ENCODE measurements around the gene ENOX1.

The ENOX1 gene

DNA sequence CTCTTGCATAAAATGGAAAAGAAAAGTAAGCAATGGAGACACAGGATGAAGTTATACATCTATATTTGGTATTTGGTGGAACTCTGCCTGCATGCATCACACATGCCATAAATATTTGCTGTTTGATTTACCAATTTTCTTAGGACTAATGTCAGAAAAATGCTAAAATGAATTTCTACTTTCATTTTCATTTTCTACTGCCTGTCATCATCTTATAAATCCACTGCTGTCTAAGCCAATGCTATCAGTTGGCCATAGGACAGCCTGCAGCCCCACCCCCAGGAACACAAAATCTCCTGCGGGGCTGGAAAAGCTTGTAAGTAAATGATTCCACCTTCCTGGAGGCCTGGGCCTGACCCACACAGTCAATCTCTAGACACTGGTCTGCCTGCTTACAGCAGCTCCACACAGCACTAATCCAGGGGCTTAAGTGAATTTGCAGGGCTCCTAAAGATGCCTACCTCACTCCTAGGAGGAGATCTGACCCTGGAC, 122.0 kb downstream of the ENOX1 start:
- DNase-seq: no peak
- peak overlapping the region; percentile 23 to 32 for H3K27ac Mint-ChIP-seq
- H3K4me1 Mint-ChIP-seq (ENCODE audit: low read depth in 2 of 2): peaks cover 3 to 7% of the 10 kb centered on the region in 2 donors
- H3K9me3 Mint-ChIP-seq: no peaks in the 10 kb centered on the region
- peak overlapping the region; percentile 13 to 17 for H3K4me3 Mint-ChIP-seq
- H3K27me3 Mint-ChIP-seq: no peaks in the 10 kb centered on the region
- H3K36me3 Mint-ChIP-seq (ENCODE audit: insufficient read depth): no peaks in the 10 kb centered on the region
- no peak for ATAC-seq (replicated peaks)

DNA sequence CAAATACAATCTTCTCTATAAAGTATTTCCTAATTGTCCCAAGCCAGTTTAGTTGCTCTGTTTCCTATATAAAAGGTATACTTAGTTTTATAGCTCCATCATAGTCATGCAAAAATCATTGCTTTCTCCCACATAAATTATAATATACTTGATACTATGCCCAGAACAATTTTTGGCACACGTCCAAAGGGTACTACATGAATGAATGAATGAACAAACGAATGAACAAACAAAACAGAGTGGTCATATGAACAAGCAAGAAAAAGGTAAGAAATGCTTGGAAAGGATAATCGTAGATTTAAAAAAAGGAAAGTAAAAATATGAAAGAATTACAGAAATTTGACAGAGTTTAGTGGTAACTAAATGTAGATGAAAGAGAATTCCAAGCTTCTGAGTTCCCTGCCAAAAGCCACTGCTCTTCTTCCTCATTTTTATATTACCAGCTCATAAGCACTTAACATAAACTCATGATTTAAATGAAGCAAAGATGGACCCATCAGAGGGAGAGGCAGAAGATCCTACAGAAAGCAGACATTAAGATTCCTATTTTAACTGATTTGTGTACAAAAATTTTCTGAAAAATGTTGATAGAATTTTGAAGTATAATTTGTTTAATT, 123.2 kb downstream of the ENOX1 start:
- H3K36me3 Mint-ChIP-seq (ENCODE audit: insufficient read depth): no peaks in the 10 kb centered on the region
- no peak overlapping the region for H3K27ac Mint-ChIP-seq
- ATAC-seq (replicated peaks) (no peak), DNase-seq (no peak)
- H3K27me3 Mint-ChIP-seq: no peaks in the 10 kb centered on the region
- no peaks in the 10 kb centered on the region for H3K9me3 Mint-ChIP-seq
- H3K4me1 Mint-ChIP-seq (ENCODE audit: low read depth in 2 of 2): peaks cover 3 to 7% of the 10 kb centered on the region in 2 donors
- H3K4me3 Mint-ChIP-seq: no peak overlapping the region

DNA sequence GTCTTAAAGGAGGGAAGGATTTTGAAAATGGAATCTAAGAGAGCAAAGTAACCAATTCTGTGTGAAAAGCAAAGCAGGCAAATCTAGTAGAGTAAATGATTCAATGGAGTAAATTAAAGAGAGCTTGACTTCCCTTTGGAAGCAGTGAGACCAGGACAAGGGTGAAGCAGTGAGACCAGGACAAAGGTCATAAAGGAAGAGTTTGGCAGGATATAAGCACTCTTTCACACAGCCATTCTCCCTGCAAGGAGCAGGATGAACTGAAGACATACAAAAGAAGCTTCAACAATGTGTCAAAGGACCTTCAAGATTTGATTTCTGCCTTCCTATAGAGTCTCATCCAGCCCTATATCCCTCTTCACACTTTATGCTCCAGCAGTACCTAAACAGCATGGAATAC, 123.8 kb downstream of the ENOX1 start:
- Mint-ChIP-seq H3K36me3 (ENCODE audit: insufficient read depth) (no peaks in the 10 kb centered on the region), H3K27ac (no peak overlapping the region), H3K4me3 (no peak overlapping the region), H3K4me1 (ENCODE audit: low read depth in 2 of 2) (peaks cover 3 to 7% of the 10 kb centered on the region in 2 donors), H3K27me3 (no peaks in the 10 kb centered on the region), H3K9me3 (no peaks in the 10 kb centered on the region)
- DNase-seq: no peak
- no peak for ATAC-seq (replicated peaks)

DNA sequence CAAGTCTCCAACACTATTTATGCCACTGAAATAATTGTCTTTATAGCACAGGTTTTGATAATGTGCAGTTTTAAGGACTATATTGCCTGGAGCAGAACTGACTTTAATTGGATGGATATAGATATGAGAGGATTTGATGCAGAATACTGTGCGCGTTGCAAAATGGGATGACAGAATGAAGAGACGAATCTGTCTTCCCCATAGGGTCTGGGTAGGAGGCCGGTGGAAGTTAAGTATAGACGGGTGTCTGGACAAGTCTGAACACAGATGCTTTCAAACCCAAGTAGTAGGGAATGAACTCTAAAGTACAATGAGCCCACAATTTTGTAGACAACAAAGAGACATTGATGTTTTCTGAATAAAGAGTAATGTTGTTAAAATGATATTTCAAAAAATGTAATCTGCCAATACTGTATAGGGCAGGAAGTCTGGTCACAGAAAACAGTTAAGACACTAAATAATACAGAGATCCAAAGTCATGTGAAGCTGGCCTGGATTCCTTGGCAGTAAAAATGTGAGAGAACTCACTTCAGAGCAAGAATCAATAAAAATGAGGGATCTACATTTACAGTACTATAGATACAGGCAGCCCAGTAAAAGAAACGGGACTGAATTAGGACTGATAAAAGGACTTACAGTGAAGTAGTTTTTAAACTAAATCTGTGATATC, 125.5 kb downstream of the ENOX1 start:
- Mint-ChIP-seq H3K27me3 (no peaks in the 10 kb centered on the region), H3K9me3 (no peaks in the 10 kb centered on the region), H3K27ac (no peak overlapping the region), H3K4me1 (ENCODE audit: low read depth in 2 of 2) (peaks cover 3 to 7% of the 10 kb centered on the region in 2 donors), H3K36me3 (ENCODE audit: insufficient read depth) (no peaks in the 10 kb centered on the region), H3K4me3 (no peak overlapping the region)
- DNase-seq (no peak), ATAC-seq (replicated peaks) (no peak)

DNA sequence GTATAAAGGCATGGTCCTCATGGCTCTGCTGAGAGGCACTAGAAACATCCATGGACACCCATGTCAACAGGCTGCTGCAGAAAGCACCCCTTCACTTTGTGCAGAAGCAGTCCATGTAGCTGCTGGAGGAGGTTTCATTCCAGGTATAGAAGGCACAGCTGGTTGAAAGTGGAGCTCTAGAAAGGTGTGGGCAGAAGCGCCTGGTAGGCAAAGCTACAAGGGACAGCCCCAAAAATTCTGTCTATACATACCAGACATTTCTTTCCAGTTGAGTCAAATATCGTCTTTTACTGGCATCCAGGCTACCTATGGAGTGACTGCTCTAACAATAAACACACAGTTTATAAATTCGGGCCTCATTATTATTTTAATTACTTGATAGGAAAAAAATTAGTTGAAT, 129.3 kb downstream of the ENOX1 start:
- Mint-ChIP-seq H3K27ac (no peak overlapping the region), H3K4me1 (ENCODE audit: low read depth in 2 of 2) (no peaks in the 10 kb centered on the region), H3K9me3 (no peaks in the 10 kb centered on the region), H3K27me3 (peaks cover 0 to 2% of the 10 kb centered on the region in 2 donors), H3K36me3 (ENCODE audit: insufficient read depth) (no peaks in the 10 kb centered on the region), H3K4me3 (no peak overlapping the region)
- DNase-seq (no peak), ATAC-seq (replicated peaks) (no peak)

DNA sequence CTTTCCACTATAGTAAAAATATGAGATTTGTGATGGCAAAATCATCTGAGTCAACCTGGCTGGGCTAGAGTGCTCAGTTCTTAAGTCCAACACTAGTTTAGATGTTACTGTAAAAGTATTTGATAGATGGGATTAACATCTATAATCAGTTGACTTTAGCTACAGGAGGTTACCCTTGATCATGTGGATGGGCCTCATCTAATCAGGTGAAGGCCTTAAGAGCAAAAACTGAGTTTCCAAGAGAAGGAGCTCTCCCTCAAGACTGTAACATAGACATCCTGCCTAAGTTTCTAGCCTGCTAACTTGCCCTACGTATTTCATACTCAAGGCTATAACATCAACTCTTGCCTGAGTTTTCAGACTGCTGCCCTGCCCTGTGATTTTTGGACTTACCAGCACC, 132.8 kb downstream of the ENOX1 start:
- ATAC-seq (replicated peaks) (no peak), DNase-seq (no peak)
- Mint-ChIP-seq H3K27me3 (peaks cover 0 to 4% of the 10 kb centered on the region in 2 donors), H3K36me3 (ENCODE audit: insufficient read depth) (no peaks in the 10 kb centered on the region), H3K4me3 (no peak overlapping the region), H3K27ac (no peak overlapping the region), H3K9me3 (no peaks in the 10 kb centered on the region), H3K4me1 (ENCODE audit: low read depth in 2 of 2) (no peaks in the 10 kb centered on the region)

DNA sequence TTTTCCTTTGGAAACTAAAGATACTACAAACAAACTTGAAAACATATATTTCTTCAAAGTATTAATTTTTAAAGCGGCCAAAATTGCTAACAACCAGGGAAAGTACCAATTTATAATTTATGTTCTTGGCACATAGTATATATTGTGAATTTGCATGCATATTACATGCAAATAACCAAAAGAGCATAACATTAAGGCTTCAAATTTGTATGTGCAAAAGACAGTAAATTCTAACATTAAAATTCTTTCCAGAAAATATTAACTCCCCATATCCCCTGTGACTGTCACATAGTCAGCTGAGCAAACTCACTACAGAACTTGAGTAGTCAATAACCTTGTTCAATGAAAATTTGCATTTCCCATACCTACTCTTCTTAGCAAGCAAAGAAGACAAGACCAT, 133.4 kb downstream of the ENOX1 start:
- Mint-ChIP-seq H3K27ac (no peak overlapping the region), H3K9me3 (no peaks in the 10 kb centered on the region), H3K4me1 (ENCODE audit: low read depth in 2 of 2) (no peaks in the 10 kb centered on the region), H3K27me3 (peaks cover 0 to 4% of the 10 kb centered on the region in 2 donors), H3K4me3 (no peak overlapping the region), H3K36me3 (ENCODE audit: insufficient read depth) (no peaks in the 10 kb centered on the region)
- ATAC-seq (replicated peaks) (no peak), DNase-seq (no peak)

DNA sequence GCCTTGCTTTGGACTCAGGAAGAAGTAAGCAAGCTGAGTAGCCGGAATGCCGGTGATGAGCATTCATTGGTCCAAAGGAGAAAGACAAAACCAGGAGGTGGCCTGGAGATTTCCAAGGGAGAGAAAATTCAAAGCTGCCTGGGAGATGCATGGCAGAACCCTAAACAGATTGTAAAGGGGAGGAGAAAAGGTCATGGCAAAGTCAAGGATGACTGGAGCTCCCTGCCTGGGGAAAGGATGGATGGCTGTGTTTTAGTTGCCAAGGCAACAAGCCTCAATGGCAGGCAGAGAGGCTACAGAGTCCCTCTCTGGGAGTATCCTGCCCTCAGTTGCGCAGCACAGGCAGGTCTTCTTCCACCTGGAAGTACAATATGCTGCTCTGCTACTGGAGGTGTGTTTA, 134.0 kb downstream of the ENOX1 start:
- ATAC-seq (replicated peaks) (no peak), DNase-seq (no peak)
- Mint-ChIP-seq H3K36me3 (ENCODE audit: insufficient read depth) (no peaks in the 10 kb centered on the region), H3K27me3 (peaks cover 2 to 10% of the 10 kb centered on the region in 2 donors), H3K27ac (no peak overlapping the region), H3K4me3 (no peak overlapping the region), H3K4me1 (ENCODE audit: low read depth in 2 of 2) (no peaks in the 10 kb centered on the region), H3K9me3 (no peaks in the 10 kb centered on the region)

DNA sequence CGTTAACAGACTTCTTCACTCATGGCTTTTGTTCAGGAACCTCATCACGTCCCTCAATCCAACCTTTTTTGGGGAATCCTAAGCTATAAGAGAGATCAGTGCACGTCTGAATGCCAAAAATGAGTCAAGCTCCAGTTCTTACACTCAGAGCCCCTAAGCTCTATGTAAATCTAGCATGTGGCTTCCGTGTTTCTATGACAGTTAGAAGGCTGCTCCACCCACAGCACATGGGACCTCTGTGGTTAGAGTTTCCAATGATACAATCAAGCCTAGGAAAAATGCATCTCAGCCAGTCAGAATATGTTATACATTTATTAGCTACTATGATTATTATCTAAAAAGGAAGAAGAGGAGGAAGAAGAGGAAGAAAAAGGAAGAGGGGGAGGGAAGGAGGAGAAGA, 135.9 kb downstream of the ENOX1 start:
- Mint-ChIP-seq H3K9me3 (no peaks in the 10 kb centered on the region), H3K27ac (no peak overlapping the region), H3K36me3 (ENCODE audit: insufficient read depth) (no peaks in the 10 kb centered on the region), H3K27me3 (peaks cover 16 to 17% of the 10 kb centered on the region in 2 donors), H3K4me3 (no peak overlapping the region), H3K4me1 (ENCODE audit: low read depth in 2 of 2) (no peaks in the 10 kb centered on the region)
- ATAC-seq (replicated peaks) (no peak), DNase-seq (no peak)

DNA sequence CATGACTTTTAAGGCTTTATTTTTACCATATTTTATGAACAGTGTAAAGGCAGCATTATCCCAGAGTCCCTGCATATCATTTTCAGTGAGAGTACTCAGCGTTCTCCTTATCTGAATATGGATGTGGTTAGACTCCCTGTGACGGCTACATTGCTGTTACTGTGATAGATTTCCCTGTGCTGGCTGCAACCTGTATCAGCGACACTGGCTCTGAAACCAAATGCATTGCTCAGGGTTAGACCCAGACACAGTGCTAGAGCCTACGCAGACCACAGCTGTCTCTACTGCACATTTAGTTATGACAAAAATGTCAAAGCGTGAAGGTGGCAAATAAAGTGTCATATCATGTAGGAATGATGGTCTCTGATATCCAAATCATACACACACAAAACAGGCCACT, 138.0 kb downstream of the ENOX1 start:
- Mint-ChIP-seq H3K27me3 (peaks cover 16 to 17% of the 10 kb centered on the region in 2 donors), H3K36me3 (ENCODE audit: insufficient read depth) (no peaks in the 10 kb centered on the region), H3K4me3 (no peak overlapping the region), H3K4me1 (ENCODE audit: low read depth in 2 of 2) (no peaks in the 10 kb centered on the region), H3K9me3 (no peaks in the 10 kb centered on the region), H3K27ac (no peak overlapping the region)
- ATAC-seq (replicated peaks): no peak
- DNase-seq: no peak

DNA sequence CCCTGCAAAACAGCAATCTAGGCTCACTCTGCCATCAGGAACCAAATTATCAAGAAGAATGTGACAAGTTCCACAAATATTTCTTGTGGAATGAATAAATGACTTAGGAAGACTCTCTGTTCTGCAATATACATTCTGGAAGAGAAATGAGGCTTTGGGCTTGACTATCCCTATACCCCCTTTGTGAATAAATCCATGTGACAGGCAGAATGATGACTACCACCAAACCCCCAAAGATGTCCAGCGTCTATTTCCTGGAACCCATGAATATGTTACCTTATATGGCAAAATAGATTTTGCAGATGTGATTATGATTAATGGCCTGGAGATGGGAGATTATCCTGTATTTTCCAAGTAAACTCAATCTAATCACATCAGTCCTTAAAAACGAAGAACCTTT, 139.3 kb downstream of the ENOX1 start:
- Mint-ChIP-seq H3K9me3 (no peaks in the 10 kb centered on the region), H3K27ac (no peak overlapping the region), H3K4me3 (no peak overlapping the region), H3K27me3 (peaks cover 15 to 16% of the 10 kb centered on the region in 2 donors), H3K4me1 (ENCODE audit: low read depth in 2 of 2) (no peaks in the 10 kb centered on the region), H3K36me3 (ENCODE audit: insufficient read depth) (no peaks in the 10 kb centered on the region)
- DNase-seq (no peak), ATAC-seq (replicated peaks) (no peak)

DNA sequence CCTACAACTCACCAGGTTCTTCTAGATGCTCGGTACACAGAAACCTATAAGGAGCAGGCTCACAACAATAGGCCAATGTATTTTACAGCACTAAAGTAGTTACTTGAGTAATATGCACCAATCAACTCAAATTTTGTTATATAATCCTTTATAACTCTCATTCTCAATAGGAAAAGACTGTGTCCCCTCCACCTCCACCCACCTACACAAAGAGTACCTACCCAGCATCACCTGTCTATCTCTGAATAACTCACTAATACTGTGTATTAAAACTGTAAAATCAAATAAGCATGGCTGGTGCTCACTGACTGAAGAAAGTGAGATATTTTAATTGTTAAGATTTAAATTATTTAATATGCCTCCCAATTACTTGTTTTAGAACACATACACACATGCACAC, 146.3 kb downstream of the ENOX1 start:
- ATAC-seq (replicated peaks): no peak
- no peaks in the 10 kb centered on the region for H3K36me3 Mint-ChIP-seq (ENCODE audit: insufficient read depth)
- H3K9me3 Mint-ChIP-seq: no peaks in the 10 kb centered on the region
- H3K27ac Mint-ChIP-seq: no peak overlapping the region
- no peak for DNase-seq
- no peaks in the 10 kb centered on the region for H3K4me1 Mint-ChIP-seq (ENCODE audit: low read depth in 2 of 2)
- no peak overlapping the region for H3K4me3 Mint-ChIP-seq
- peaks cover 0 to 4% of the 10 kb centered on the region in 2 donors for H3K27me3 Mint-ChIP-seq

DNA sequence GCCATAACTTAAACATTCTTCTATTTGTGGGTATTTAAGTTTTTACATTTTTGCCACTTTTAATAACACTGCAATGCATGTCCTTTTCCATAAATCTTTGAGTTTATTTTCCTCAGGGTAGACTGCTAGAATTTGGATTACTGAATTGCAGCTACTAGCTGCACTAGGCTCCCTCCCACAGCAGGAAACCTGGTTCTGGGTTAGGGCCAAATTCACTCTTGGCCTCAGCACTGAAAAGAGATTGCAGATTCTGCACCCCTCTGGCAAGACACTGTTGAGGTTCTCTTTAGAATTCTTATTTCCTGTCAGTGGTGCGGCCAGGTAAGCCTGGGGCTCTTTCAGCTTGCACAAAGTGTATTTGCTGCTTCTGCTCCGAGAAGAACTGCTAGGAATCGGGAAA, 155.7 kb downstream of the ENOX1 start:
- H3K4me3 Mint-ChIP-seq: no peak overlapping the region
- H3K27ac Mint-ChIP-seq: no peak overlapping the region
- ATAC-seq (replicated peaks) (no peak), DNase-seq (no peak)
- no peaks in the 10 kb centered on the region for H3K36me3 Mint-ChIP-seq (ENCODE audit: insufficient read depth)
- H3K9me3 Mint-ChIP-seq: no peaks in the 10 kb centered on the region
- peaks cover 0 to 7% of the 10 kb centered on the region in 2 donors for H3K27me3 Mint-ChIP-seq
- H3K4me1 Mint-ChIP-seq (ENCODE audit: low read depth in 2 of 2): no peaks in the 10 kb centered on the region

DNA sequence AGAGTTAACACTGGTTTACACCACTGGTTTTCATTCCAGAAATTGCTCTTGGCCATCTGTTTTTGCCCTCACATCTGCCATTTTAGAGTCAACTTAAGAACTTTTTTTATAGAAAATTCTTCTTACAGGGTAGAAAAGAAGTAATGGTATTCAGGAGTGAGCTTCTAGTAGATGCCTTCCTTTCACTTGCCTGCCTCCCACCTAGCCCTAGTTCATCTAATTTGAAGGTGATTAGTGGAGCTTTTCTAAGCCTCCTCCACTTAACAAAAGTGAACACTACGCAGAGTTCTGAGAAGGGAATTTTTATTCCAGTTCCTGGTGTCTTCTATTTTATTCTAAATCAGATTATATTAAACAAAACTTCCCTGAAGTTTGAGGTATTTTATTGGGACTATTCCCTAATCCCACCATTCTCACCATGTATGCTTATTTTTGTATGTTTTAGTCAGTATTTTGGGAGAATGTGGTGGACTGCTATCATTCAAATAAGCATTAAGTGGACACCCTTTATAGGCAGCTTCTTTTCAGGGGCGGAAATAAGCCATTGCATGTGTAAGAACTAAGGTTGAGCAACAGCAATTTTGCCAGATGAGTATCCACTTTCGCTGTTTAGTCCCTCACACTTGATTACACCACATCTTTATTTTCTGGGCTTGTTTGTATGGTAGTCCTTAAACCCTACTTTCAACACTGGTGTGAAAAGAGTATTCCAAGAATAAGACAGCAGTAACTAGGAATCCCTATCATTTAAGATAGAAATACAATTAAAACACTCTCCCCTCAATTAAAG, 156.9 kb downstream of the ENOX1 start:
- Mint-ChIP-seq H3K4me1 (ENCODE audit: low read depth in 2 of 2) (no peaks in the 10 kb centered on the region), H3K4me3 (no peak overlapping the region), H3K27me3 (peaks cover 0 to 7% of the 10 kb centered on the region in 2 donors), H3K36me3 (ENCODE audit: insufficient read depth) (no peaks in the 10 kb centered on the region), H3K27ac (no peak overlapping the region), H3K9me3 (no peaks in the 10 kb centered on the region)
- DNase-seq (no peak), ATAC-seq (replicated peaks) (no peak)
